SIG-M5 treated with dmso at 0.1 percent for 504 hours (cell line): ENCODE measurements around the gene PLA2G4B.

ENCODE experiments used
- DNase-seq: peaks from one replicate; lab custom pipeline; 2025; ENCODE audit not compliant: unreplicated experiment; lab: John Stamatoyannopoulos, UW

PLA2G4B gene, protein sequence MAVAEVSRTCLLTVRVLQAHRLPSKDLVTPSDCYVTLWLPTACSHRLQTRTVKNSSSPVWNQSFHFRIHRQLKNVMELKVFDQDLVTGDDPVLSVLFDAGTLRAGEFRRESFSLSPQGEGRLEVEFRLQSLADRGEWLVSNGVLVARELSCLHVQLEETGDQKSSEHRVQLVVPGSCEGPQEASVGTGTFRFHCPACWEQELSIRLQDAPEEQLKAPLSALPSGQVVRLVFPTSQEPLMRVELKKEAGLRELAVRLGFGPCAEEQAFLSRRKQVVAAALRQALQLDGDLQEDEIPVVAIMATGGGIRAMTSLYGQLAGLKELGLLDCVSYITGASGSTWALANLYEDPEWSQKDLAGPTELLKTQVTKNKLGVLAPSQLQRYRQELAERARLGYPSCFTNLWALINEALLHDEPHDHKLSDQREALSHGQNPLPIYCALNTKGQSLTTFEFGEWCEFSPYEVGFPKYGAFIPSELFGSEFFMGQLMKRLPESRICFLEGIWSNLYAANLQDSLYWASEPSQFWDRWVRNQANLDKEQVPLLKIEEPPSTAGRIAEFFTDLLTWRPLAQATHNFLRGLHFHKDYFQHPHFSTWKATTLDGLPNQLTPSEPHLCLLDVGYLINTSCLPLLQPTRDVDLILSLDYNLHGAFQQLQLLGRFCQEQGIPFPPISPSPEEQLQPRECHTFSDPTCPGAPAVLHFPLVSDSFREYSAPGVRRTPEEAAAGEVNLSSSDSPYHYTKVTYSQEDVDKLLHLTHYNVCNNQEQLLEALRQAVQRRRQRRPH

DNA sequence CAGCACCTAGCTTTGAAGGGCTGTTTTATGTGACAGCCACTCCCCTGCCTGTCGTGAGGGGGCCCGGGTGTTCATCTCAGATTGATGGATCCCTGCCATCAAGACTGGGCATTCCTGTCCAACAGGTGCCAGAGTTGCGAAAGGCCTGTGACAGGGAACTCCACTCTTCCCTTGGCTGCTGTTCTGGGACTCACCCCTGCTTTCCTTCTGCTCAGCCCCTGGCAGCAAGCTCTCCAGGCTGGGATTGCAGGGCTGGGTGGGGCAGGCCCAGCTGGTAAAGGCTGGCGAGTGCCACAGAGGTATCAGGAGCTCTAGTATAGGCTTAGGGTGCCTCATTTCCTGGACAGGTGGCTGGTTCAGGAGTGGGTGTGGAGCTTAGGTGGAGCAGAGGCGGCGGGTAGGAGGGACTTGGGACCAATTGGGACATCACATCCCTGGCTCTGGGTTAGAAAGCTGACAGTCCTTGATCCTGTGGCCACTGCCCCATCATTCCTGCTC, at the start of gene PLA2G4B:
PLA2G4B (plus strand) TSS at position 448 of the 498 bp plus-strand sequence. CDS start 67 bp downstream, outside the sequence.
- peak; percentile 20 for DNase-seq

DNA sequence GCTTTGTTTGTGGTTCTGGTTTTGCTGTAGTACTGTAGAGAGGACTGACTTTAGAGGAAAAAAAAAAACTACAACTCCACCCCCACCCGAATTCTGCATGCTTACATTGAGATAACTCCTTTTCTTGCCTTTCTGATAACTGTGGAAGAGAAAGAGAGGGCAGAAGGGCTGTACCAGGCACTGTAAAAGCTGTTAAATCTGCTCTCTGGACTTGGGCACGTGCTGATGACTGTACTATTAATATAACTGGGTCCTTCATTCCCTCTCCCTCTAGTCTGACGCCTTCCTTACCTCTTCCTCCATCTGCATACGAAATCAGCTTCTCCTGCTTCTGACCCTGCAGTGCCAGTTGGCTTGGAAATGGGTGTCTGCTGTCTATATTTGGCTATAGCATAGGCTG, 49.4 kb upstream of the PLA2G4B start:
- DNase-seq, result no peak

DNA sequence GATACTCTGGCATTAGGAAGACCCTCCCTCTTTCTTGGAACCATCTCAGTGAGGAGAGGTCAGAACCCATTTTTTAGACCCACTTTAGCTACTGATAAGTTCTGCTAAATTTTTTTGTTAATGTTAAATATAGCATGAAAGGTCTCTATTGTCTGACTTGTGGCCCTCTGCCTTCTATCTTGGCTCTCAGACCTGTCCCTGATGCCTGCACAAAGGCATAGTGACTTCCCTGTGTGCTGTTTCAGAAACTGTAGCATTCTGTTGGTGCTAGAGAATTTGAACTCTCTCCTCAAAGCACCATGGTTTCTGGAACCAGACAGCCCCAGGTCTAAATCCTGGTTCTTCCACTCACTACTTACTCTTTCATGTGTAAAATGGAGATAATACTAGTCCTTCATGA, 49.0 kb upstream of the PLA2G4B start:
- no peak for DNase-seq

DNA sequence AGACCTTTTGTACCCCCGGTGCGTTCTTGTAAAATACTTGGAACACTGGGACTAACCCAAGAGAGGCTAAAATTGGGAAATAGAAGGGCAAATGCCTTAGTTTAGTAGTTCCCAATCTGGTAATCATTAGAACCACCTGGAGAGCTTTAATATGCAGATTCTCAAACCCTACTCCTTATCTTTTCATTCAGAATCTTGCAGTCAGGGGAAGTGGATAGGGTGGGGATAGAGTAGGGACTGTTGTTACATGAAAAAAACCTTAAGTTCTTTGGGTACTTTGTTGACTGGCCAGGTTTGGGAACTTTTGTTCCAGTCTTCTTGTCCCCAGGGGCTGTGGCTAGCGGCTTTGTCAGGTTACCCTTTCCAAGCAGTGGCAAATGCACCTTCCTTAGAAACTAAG, 48.5 kb upstream of the PLA2G4B start:
- no peak for DNase-seq

DNA sequence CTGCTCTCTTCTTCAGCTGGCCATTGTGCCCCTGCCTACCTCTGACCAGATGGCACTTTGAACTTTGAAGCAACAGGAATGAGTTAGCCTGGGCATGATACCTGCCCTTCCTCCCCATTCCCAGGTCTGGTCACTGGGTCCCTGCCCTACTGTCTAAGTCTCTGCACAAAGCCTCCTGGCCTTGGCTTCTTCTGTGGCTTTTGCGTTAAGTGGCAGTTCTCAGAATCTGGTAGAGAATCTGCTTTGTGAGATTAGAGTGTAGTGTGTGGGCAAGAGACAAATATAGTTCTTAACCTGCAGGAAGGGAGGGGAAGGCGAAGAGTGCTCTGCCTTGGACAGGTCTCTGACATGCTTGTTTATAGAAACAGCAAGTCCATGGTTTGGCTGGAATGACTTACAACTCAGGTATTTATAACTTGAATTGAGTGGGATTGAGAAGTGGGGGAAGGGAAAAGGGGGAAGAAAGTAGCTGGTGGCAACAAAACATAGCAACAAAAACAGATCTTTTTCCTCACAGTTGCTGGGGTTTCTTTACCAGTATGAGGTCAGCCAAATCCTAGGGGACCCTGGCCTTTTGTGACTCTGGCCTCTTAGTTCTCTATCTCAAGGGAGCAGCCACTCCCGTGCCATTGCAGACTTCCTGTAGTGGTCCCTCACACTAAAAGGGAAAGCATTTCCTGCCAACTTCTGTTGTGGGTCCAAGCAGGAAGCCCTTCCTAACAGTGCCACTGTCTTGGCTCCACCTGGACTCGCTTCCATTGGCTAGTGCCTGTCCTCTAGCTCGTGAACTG, 47.7 kb upstream of the PLA2G4B start:
- no peak for DNase-seq

DNA sequence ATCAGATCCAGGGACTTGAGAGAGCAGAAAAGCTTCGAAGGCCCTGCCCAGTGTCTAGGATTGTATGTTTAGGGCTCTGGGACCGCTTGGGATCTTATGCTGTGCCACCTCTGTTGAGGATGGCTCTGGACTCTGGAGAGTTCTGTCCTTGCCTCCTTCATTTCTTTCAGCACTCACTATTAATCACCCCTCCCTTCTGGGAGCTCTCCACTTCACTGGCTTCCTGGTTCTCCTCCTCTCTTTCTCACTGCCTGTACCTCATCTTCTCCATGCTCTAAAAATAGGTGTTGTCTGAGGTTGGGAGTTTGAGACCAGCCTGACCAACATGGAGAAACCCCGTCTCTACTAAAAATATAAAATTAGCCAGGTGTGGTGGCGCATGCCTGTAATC, 47.1 kb upstream of the PLA2G4B start:
- no peak for DNase-seq

DNA sequence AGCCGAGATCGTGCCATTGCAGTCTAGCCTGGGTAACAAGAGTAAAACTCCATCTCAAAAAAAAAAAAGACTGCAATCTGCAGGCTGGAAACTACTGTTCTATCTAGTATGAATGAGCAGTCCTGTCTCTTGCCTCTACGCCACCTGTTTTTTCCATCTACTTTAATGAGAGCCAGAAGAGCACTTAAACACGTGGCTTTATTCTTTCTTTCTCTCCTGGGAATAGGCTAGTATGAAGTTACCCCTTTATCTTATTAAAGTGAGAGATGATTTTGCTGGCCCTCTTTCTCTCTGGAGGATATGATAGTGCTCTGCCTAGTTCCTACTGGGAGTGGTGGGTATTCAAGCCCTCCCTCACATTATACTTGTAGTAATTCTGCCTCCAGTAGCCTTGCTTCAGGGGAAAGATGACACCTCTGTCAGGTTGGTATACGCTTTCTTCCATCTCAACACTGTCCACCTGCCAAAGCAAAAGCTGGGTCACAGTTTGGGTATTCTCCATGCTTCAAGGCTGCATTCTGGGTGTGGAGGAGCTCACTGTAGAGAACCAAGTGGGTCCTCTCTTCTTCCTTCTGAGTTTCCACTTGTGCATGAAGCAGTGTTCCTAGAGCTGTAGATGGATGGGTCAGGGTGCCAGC, 46.5 kb upstream of the PLA2G4B start:
- DNase-seq, result no peak

DNA sequence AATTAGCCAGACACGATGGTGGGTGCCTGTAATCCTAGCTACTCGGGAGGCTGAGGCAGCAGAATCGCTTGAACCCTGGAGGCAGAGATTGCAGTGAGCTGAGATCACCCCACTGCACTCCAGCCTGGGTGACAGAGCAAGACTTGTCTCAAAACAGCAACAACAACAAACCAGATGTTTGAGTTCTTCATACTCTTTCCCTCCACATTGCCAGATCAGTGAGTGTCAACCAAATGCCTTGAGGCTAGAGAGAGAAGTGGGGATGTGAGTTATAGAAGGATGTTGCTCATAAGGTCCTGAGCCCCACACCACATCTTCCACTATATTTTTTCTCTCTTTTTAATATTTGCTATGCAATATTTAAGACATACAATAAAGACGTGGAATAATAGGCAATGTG, 44.6 kb upstream of the PLA2G4B start:
- no peak for DNase-seq

DNA sequence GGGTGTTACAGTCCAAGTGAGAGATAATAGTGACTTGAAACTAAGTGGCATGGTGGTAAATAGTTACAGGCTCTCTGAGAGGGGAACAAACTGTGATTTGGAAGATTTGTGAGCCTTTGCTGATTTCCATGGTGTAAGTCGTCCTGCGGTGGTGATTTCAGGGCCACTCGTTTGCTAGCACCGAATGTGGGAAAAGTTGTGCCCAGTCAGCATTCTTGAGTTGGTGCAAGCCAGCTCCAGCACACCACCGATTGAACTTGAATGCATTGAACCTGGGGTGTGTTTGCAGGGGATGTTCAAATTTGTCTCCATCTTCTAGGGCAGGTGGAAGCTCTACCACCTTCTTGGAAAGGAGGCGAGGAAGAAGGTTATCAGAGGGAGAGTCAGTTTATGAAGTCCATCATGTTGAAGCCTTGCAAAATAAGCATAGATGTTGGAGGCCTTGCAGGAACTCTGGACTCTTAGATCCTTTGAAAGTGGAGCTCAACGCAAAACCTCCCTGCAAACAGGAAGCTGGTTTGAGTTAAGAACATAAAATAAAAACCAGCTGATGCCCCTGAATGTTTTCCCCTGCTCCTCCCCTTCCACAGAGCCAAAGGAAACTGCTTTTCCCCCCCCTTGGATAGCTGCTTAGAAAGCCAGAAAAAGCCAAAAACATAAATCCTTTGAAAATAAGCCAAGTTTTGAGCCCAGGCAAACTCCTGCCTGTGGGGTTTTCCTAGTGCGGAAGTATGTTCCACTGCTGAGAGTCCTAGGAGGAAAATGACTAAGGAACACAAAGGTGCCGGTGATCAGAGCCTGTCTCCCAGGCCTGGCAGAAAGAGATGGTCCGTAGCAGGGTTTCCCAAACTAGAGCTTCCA, 42.4 kb upstream of the PLA2G4B start:
- DNase-seq, result no peak

DNA sequence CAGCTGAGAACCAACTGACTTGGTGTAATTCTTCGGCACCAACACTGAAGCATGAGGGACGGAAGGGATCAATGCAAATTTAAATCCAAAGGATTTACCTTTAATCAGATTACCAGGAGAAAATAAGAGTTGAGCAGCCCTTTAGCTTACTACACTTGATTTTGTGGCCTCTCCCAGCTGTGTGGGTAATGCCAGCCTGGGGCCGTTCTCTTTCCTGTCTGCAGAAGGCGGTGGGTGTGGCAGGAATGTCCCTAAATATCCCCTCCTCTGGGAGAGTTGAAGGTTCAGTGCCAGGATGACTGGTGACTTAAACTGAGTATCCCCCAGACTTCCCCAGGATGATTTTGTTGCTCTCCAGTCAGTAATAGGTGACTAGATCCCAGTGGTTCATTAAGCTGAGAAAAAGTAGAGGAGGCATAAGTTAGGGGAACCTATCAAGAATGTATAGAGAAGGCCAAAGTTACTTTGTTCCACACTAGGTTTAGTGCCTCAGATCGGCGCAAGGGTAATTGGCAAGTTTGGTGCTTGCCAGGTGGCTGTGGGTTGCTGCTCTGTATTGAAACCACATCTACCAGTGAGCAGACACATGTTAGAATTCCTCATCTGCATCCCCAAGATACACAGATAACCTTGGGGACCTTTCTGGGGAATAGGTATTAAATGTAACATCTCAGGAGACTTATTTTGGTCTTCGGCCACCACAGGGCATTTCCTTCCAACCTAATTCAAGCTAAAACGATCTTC, 41.3 kb upstream of the PLA2G4B start:
- DNase-seq, result no peak

DNA sequence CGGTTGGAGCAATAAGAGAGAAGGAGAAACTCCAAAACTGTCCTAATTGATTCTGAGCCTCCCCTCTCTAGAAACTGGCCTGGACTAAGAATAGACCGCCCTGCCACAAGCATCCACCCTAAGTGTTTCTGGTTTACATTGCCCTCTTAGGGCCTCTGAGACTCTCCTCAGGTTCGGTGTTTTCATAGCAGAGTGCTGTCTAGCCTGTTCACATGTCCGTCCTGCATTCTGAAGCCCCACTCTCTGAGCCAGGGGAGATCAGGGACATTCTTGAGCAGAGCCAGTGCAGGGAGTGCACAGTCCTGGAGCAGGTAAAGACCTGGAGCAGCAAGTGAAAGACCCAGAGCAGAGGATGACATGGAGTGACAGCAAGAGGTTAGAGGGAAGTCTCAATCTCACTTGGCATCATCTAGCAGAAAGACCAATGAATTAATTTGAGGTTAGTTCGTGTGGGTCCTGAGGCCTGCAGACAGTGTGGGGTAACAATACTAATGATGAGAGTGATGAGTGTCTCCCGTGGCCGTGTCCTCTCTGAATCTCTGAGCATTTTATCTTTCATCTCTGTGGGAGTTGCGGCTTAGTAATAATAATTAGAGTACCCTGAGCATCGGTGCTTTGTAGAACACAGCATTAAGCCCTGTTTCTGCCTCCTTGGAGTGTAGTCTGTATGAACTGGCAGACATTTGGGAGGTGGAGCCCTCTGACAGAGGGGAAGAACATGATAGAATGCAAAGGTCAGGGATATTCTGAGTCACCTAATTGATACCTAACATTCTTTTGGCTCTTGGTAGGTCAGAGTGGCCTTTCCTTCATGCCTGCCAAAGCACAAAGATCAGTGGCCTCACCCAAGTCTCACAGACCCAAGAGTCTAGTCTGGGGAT, 39.8 kb upstream of the PLA2G4B start:
- DNase-seq, result no peak

DNA sequence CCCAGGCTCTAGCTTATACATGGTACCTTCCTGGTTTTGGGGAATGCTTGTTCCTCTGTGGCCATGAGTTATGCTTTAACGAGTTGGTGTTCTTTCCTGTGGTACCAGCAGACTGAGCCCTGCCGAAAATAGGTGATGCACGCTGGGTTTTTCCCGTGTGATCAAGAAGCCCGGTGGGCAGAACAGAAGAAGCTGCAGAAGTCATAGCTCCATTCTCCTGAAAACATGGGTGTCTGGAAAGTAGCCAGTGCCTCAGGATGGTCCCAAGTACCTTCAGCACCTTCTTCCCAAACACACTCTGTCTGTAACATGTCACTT, 39.2 kb upstream of the PLA2G4B start:
- no peak for DNase-seq

DNA sequence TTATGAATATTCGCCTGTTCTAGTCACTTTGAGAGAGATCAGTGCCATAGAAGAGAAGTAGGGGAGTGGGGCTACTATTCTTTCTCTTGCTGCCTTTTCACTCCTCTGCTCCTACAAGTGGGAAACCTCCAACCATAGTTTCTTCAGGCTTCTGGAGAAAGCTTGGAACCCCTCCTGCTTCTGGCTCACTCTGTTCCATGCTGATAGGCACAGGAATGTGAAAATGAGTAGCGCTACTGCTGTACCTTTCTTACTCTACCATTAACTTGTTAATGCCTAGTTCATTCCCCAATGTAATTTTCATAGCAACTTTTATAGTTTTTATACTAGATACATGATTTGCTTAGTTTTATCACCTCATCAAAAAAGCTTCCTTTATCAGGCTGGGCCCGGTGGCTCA, 37.5 kb upstream of the PLA2G4B start:
- DNase-seq, result no peak

DNA sequence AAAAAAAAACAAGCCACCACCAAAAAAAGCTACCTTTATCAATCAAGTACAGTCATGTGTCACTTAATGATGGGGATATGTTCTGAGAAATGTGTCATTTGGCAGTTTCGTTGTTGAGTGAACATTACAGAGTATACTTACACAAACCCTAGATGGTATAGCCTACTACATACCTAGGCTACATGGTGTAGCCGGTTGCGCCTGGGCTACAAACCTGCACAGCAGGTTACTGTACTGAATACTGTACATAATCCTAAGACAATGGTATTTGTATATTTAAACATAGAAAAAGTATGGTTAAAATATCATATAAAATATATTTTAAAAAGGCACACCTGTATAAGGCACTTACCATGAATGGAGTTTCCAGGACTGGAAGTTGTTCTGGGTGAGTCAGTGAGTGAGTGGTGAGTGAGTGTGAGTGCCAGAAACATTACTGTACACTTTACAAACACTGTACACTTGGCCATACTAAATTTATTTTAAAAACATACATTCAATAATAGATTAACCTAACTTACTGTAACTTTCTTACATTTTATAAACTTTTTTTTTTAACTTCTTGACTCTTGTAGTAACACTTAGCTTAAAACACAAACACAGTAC, 36.7 kb upstream of the PLA2G4B start:
- no peak for DNase-seq

DNA sequence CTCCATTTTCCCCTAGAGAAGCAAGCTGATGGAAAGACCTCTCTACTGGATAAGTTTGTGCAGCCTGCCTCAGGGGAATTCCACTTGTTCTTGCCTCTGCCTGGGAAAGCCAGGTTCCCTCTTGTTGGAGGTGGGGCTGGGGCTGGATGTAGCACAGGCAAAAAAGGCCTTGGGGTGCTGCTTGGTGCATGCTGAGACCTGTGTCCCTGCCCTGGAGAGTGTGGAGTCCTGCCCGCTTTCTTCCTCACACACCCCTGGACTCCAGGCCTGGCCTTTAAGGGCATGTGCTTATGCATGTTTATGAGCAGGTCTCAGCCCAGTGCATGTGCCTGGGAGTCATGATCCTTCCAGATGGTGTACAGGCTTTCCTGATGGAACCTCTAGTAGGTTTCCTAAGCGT, 34.3 kb upstream of the PLA2G4B start:
- no peak for DNase-seq

DNA sequence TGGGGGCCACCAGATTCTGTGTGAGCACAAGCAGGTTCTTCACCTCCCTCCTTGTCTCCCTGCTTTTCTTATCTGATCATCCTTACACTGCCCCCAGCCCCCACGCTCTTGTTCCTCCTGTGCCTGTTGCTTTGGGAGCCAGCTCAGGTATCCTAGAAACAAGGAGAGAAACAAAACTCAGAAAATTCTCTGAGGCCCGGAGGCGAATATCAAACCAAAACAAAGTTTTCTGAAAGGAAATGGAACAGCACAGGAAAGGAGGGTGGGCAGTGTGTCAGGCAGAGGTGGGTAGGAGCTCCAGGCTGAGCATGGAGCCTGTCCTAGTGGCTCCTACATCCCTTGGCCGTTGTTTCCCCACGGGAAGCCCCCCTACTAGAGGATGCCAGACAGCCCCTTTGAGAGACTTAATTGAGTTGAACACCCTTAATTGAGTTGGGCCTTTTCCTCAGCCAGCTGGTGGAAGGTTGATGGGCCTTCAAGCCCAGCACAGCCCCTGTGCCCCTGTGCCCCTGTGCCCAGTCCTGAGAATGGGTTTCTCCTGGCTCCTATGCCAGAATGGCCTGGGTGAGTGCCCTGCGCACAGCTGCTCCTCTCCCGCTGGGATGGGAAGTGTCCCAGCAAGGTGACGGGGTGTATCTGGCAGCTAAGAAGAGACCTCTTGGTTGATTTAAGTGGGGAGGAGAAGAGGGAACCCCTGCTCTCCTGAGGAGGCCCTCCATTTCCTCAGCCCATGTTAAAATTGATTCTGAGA, 33.6 kb upstream of the PLA2G4B start:
- no peak for DNase-seq

DNA sequence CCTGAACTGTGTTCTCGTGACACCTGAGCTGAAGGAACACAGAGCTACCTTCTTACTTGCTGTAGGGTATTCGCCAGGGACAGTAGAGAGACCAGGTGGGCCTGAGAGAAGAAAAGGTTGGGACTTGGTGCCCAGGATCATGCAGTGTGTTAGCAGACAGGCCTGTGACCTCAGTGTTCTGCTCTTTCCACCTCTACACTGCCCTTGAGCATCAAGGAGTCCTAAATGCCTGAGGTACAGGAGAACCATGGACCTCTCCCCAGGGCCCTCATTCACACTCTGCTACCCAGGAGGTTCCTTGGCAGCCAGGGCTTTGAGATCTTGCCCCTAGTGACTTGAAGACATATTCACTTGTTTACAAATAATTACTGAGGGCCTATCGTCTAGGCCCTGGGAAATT, 32.9 kb upstream of the PLA2G4B start:
- no peak for DNase-seq
